ENCODE results near the gene USP40.

Gene USP40

DNA sequence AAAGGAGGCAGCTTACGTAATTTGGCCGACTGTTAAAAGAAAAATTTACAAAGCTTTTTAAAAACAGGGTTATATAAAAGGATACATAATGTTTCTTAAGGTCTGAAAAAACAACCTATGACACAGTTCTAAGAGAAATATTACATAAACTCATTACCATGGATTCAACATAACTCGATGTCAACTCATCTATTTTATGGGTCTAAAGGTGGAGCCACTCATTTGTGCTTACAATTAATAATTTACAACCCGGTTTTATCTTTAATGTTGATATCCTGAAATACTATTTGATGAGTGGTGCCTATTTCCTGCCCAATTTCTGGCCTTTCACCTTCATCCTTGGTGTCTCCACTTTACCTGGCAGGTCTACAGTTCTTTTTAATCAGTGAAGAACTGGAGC lies 15.1 kb downstream of the USP40 start:
- no peak for FAIRE-seq

DNA sequence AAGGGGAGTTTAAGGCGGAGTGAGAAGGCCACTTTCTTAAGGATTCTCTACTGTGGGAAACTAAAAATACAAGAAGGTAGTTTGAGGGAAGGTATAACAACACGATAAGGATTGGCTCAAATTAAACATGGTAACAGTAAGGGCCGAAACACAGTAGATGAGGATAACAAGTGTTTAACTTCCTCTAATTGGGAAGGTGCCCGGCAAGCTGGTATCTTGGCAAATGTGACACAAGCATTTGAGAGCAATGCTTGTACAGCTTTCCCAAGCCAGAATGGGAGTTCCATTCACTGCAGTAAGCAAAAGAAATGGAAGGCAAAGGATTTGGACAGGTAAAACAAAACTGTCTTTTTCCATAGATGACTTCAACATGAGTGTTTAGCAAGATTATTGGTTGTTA lies 19.8 kb downstream of the USP40 start:
- FAIRE-seq, result no peak

GRCh38 chr2:233546101-233546500 lies 20.5 kb downstream of the USP40 start:
- FAIRE-seq, result no peak

- FAIRE-seq, result no peak
Measured at GRCh38 chr2:233544200-233544610, 22.4 kb downstream of the USP40 start.

- FAIRE-seq, result no peak
Measured at GRCh38 chr2:233542507-233542906, 24.1 kb downstream of the USP40 start.

GRCh38 chr2:233538741-233539140 lies 27.8 kb downstream of the USP40 start:
- FAIRE-seq, result no peak

- FAIRE-seq, result no peak
Measured at GRCh38 chr2:233535271-233535670, 31.3 kb downstream of the USP40 start.

GRCh38 chr2:233532971-233533370 lies 33.6 kb downstream of the USP40 start:
- no peak for FAIRE-seq

- FAIRE-seq, result no peak
Measured at GRCh38 chr2:233531955-233532354, 34.6 kb downstream of the USP40 start.

GRCh38 chr2:233530381-233530780 lies 36.2 kb downstream of the USP40 start:
- no peak for FAIRE-seq

GRCh38 chr2:233528182-233528581 lies 38.4 kb downstream of the USP40 start:
- FAIRE-seq, result no peak

GRCh38 chr2:233525791-233526190 lies 40.8 kb downstream of the USP40 start:
- FAIRE-seq, result no peak

GRCh38 chr2:233519787-233520611 lies 46.6 kb downstream of the USP40 start:
- no peak for FAIRE-seq

DNA sequence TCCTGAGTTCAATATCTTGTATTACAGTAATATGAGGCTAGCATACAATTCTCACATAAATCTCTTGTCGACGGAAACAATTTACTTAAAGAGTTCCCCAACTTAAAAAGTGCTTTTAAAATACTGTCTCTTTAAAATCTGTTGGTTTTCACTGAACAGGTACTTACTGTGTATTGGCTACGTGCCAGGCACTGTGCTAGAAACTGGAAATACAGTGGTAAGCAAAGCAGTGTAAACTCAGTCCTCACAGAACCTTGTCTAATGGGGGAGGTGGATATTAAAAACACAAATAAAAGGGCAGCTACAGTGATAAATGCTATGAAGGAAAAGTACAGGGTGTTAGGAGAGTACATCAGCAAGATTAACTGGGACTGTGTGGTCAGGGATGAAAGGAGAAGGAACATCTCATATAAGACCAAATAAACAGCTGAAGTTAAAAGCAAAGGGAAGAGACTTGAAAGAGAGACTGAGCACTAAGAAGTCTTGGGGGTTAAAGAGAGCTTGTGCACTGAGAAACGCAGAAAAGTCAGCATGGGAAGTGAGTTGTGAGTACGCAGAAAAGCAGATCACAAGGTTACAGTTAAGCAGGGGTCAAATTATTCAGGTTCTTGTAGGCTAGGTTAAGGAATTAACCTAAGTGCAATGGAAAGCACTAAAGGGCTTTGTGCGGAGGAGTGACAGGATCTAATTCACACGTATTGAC lies 52.5 kb downstream of the USP40 start:
- peak; percentile 91 for FAIRE-seq

DNA sequence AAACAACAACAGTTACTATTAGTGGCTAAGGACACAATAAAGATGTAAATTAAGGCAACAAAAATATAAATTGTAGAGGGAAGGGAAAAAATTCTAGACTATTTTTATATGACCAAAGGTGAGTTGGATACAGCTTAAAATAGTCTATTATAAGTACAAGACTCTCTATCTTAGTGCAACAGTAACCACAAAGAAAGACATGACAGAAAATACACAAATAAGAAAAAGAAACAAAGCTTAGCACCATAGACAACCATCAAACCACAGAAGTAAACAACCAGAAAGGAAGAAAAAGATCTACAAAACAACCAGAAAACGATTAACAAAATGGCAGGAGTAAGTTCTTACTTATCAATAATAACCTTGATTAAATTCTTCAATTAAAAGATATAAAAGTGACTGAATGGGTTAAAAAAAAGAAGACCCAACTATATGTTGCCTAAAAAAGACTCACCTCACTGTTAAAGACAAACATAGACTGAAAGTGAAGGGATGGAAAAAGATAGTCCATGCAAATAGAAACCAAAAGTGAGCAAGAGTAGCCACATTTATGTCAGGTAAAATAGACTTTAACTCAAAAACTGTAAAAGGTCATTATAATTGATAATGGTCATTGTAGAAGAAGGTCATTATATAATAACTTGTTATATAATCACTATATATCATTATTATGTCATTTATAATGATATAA lies 62.5 kb downstream of the USP40 start:
- no peak for FAIRE-seq

DNA sequence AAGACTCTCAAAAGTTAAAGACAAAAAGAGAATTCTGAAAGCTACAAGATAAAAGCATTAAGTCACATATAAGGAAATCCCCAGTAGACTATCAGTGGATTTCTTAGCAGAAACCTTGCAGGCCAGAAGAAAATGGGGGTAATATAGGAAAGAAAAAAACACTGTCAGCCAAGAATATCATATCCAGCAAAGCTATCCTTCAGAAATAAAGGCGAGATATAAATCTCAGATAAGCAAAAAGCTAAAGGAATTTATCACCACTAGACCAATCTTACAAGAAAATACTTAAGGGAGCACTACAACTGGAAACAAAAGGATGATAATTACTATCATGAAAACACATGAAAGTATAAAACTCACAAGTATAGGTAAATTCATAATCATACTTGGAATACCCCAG lies 63.1 kb downstream of the USP40 start:
- no peak for FAIRE-seq

DNA sequence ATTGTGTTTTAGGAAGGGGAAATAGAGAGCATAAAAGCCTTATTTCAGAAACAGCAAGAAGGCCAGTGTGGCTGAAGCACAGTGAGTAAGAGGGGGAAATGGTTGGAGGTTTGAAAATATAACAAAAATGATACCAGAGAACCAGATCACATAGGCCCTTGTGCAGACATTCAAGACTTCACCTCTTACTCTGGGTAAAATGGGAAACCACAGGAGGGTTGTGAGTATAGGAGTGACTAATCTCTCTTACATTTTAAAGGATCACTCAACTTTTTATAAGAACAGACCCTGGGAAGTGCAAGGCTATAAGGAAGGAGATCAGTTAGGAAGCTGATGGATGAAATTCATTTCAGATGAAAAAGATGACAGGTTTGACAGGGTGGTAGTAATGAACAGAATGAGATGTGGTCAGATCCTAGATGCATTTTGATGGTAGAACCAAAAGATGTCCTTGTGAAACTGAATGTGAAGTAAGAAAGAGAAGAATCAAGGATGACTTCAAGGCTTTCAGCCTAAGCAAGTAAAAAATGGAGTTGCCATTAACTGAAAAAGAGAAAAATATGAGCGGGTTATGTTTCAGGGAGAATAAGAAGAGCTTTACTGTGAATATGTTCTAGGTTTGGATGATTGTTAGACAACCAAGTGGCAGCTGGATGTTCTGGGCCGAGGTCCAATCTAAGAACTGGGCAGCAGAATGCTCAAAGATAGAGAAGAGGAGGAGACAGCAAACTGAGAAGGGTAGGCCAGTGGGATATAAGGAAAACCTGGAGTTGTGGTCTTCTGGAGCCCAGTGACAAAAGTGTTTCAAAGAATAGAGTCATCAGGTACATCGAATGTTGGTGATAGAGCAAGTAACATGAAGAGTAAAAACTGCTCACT lies 65.1 kb downstream of the USP40 start:
- no peak for FAIRE-seq

DNA sequence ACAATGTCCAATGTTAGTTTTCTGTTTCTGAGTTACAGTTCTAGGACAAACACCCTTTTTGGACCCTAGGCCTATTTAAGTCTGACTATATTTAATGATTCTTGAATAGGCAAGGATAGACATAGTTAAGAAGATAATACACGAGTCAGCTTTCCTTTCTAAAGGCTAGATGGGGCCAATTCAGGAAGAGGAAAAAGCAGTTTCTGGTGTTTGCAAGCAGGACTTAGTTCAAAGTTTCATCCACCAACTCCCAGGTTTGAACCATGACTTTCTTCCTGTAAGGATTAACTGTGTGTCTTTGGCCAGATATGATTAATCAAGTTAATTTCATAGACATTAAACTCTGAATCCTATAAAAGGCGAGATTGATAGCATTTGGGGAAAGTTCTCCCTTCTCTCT lies 66.7 kb downstream of the USP40 start:
- FAIRE-seq, result no peak

DNA sequence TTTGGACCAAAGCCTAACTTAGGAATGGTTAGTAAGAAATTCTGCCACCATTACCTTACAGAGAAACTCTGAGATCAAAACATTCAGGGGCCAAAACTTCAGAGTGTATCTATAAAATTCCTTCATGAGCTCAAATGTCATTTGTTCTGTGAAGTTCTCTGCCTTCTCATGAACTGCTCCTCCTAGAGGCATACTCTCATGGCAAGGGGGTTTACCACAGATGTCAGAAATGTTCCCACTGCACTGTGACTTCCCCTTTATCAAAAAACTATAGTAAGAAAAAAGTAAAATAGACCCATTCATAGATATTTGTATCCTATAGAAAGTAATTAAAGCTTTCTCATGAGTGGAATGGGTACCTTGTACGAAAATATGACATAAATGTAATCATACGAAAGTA lies 68.5 kb downstream of the USP40 start:
- no peak for FAIRE-seq

- FAIRE-seq, result no peak
Measured at GRCh38 chr2:233497692-233498091, 68.9 kb downstream of the USP40 start.

- FAIRE-seq, result no peak
Measured at GRCh38 chr2:233495503-233496496, 70.8 kb downstream of the USP40 start.

DNA sequence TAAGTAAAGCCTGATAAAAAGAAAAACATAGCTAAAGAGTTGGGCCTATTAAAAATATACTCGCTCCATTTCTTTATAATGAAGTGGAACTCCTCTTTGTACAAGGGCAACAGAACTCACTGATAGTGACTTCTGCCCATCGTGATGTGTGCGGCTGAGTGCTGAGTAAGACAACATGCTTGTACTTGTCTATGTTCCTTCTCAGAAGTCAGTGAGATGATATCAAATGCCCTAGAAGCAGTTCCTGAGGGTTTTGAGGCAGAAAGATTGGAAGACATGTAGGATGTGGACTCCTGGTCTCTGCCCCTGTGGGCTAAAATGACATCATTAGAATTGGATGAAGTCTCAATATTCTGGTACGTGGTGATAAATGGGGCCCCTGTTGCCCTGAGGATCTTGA lies 73.8 kb downstream of the USP40 start:
- no peak for FAIRE-seq

Measured in islet of Langerhans (tissue), 1 donor.